NT2/D1 (cell line): ENCODE data around the gene DDX39A.

Source experiments
- SUZ12 ChIP-seq: IDR thresholded peaks from 2 replicates; pipeline ENCODE4 v1.6.1; 2011; ENCODE audit not compliant: insufficient read length, insufficient read depth; ENCODE audit errors: extremely low read depth
- YY1 ChIP-seq: IDR thresholded peaks from 2 replicates; pipeline ENCODE4 v1.6.1; 2011; ENCODE audit not compliant: insufficient read length, insufficient read depth
- ZNF274 ChIP-seq: IDR thresholded peaks from 2 replicates; pipeline ENCODE4 v1.6.1; 2011; ENCODE audit warnings: mild to moderate bottlenecking, low read depth, low read length

DNA sequence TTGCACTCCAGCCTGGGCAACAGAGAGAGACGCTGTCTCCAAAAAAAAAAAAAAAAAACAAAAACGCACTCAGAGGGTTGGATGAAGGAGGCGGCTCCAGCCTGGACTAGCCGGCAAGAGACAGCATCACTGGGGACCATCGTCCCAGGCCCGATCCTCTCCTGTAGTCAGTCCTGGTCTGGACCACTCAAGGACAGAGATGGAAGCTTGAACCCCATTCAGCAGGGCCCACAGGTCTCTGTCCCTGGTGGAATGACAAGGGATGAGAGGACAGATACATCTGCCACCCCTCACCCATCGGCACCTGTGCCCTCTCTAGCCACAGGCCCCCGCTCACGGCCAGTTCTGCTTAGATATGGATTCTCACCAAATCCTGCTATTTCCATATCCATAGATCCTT is 23.9 kb downstream of the DDX39A start:
- TF ChIP-seq YY1 (no peak), ZNF274 (no peak), SUZ12 (no peak)
